Measurements from ENCODE around the gene OTOP1. TPM values are rescaled to one million over a fixed set of nuclear protein-coding genes. Genes with fewer than 3 reads are reported as not detected.

Gene OTOP1
- total RNA-seq, 1 donor from 2014 or later, result not detected

- H3K4me2 ChIP-seq (ENCODE audit: low read length), result no peak overlapping the region
- no peaks in the 10 kb centered on the region for H3K79me2 ChIP-seq (ENCODE audit: insufficient read depth, low read length)
- no peak overlapping the region for H2AFZ ChIP-seq (ENCODE audit: low read depth, low read length)
- H3K4me1 ChIP-seq (ENCODE audit: insufficient read depth, low read length), result no peaks in the 10 kb centered on the region
- TF ChIP-seq, protein P1, sequence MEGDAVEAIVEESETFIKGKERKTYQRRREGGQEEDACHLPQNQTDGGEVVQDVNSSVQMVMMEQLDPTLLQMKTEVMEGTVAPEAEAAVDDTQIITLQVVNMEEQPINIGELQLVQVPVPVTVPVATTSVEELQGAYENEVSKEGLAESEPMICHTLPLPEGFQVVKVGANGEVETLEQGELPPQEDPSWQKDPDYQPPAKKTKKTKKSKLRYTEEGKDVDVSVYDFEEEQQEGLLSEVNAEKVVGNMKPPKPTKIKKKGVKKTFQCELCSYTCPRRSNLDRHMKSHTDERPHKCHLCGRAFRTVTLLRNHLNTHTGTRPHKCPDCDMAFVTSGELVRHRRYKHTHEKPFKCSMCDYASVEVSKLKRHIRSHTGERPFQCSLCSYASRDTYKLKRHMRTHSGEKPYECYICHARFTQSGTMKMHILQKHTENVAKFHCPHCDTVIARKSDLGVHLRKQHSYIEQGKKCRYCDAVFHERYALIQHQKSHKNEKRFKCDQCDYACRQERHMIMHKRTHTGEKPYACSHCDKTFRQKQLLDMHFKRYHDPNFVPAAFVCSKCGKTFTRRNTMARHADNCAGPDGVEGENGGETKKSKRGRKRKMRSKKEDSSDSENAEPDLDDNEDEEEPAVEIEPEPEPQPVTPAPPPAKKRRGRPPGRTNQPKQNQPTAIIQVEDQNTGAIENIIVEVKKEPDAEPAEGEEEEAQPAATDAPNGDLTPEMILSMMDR (IDR thresholded peaks at IDR 0.05; ENCODE audit: insufficient read depth, low read depth, low read length), result no peak
- no peak for TF ChIP-seq EZH2 (IDR thresholded peaks at IDR 0.05; ENCODE audit: insufficient read depth, low read length)
- no peak overlapping the region for H3K27ac ChIP-seq (ENCODE audit: low read depth, low read length)
- FAIRE-seq (no peak), DNase-seq (ENCODE audit: low read depth) (no peak)
- Mint-ChIP-seq H3K27ac (ENCODE audit: unreplicated experiment) (no peak overlapping the region), H3K4me3 (ENCODE audit: unreplicated experiment) (no peak overlapping the region), H3K4me1 (ENCODE audit: low read depth, unreplicated experiment) (no peaks in the 10 kb centered on the region), H3K9me3 (ENCODE audit: unreplicated experiment) (peaks cover 15% of the 10 kb centered on the region), H3K27me3 (ENCODE audit: low read depth, unreplicated experiment) (peaks cover 54% of the 10 kb centered on the region), H3K36me3 (ENCODE audit: low read depth, unreplicated experiment) (peaks cover 7% of the 10 kb centered on the region)
- no peak overlapping the region for H3K4me3 ChIP-seq (ENCODE audit: insufficient read depth, low read depth, low read length)
- H3K9me3 ChIP-seq (ENCODE audit: insufficient read depth, low read depth, low read length), result no peaks in the 10 kb centered on the region
- H4K20me1 ChIP-seq (ENCODE audit: insufficient read depth, low read length), result no peaks in the 10 kb centered on the region
- H3K36me3 ChIP-seq (ENCODE audit: insufficient read depth, low read length), result no peaks in the 10 kb centered on the region
- peaks cover 31% of the 10 kb centered on the region for H3K27me3 ChIP-seq (ENCODE audit: insufficient read depth, low read length)
- no peak overlapping the region for H3K9ac ChIP-seq (ENCODE audit: low read length)
These were observed 1.6 kb upstream of the OTOP1 start for GRCh38 chr4:4228356-4228668.

DNA sequence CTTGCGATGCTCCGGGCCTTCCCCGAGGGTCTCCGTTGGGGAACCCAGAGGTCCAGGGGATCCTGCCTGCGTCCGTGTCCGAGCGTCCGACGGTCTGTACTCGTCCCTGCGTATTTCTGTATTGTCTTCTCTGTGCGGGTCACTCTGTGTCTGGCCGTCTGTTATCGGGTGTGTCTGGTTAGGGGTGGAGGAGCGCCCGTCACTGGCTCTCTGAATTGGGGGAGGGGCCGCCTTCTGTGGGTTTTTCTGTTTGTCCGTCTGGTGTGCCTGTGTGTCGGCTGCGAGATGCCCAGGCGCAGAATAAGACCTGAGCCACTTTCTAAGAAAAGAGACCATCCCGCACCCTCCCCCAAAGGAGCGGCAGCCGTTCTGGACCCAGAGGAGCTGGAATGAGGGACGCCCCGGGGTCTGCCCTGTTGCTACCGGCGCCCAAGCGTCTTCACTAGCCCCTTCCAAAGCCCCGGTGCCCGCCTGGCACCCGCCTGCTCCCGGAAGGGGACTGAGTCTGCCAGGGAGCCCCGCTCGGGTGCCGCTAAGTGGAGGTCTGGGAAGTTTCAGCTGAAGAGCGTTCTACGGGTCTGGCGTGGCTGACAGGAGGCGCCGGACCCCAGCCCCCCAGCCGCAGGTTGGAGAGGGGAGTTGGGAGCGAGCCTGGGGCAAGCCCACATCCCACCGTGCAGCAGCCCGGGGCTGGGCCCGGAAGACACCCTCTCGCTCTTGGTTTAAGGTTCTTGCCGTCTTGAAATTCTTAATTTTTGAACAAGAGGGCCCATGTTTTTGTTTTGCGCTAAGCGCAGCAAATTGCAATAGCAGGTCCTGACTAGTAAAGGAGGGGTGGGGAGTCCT lies 1.0 kb upstream of the OTOP1 start:
- Histone ChIP-seq H3K27me3 (ENCODE audit: insufficient read depth, low read length) (peaks cover 31% of the 10 kb centered on the region), H3K4me2 (ENCODE audit: low read length) (no peak overlapping the region), H3K36me3 (ENCODE audit: insufficient read depth, low read length) (no peaks in the 10 kb centered on the region), H4K20me1 (ENCODE audit: insufficient read depth, low read length) (no peaks in the 10 kb centered on the region), H3K4me1 (ENCODE audit: insufficient read depth, low read length) (no peaks in the 10 kb centered on the region), H3K9ac (ENCODE audit: low read length) (no peak overlapping the region), H3K4me3 (ENCODE audit: insufficient read depth, low read depth, low read length) (no peak overlapping the region), H2AFZ (ENCODE audit: low read depth, low read length) (no peak overlapping the region), H3K79me2 (ENCODE audit: insufficient read depth, low read length) (no peaks in the 10 kb centered on the region), H3K27ac (ENCODE audit: low read depth, low read length) (no peak overlapping the region), H3K9me3 (ENCODE audit: insufficient read depth, low read depth, low read length) (no peaks in the 10 kb centered on the region)
- peaks cover 60% of the 10 kb centered on the region for H3K27me3 Mint-ChIP-seq (ENCODE audit: low read depth, unreplicated experiment)
- no peak for FAIRE-seq
- H3K9me3 Mint-ChIP-seq (ENCODE audit: unreplicated experiment), result peaks cover 13% of the 10 kb centered on the region
- TF ChIP-seq, protein P1 (IDR thresholded peaks at IDR 0.05; ENCODE audit: insufficient read depth, low read depth, low read length), result no peak
- TF ChIP-seq EZH2 (IDR thresholded peaks at IDR 0.05; ENCODE audit: insufficient read depth, low read length), result peak; percentile 92
- H3K4me1 Mint-ChIP-seq (ENCODE audit: low read depth, unreplicated experiment), result no peaks in the 10 kb centered on the region
- no peak overlapping the region for H3K4me3 Mint-ChIP-seq (ENCODE audit: unreplicated experiment)
- DNase-seq (ENCODE audit: low read depth), result no peak
- H3K27ac Mint-ChIP-seq (ENCODE audit: unreplicated experiment), result no peak overlapping the region
- H3K36me3 Mint-ChIP-seq (ENCODE audit: low read depth, unreplicated experiment), result peaks cover 5% of the 10 kb centered on the region

All from astrocyte (in vitro differentiated cells and primary cell).